GM21723 (cell line): ENCODE data around the gene USP13.
"Not testable (repeated sequence)": the region's sequence is repeated elsewhere in the genome, so short reads cannot be mapped to it uniquely, and the experiment has no call there.

Source experiments
- ATAC-seq: cut with Tn5 transposase; IDR thresholded peaks from one replicate; pipeline ENCODE4 v1.9.1; 2021; ENCODE audit warnings: mild to moderate bottlenecking, moderate library complexity; ENCODE audit not compliant: unreplicated experiment

Gene USP13

GRCh38 chr3:179733797-179734196 lies 81.0 kb downstream of the USP13 start:
- ATAC-seq = no peak

- ATAC-seq = no peak
These were observed 81.8 kb downstream of the USP13 start for GRCh38 chr3:179734497-179735281.

- no peak for ATAC-seq
These were observed 82.5 kb downstream of the USP13 start for GRCh38 chr3:179735321-179735720.

- no peak for ATAC-seq
These were observed 86.2 kb downstream of the USP13 start for GRCh38 chr3:179738998-179739397.

- ATAC-seq = no peak
These were observed 87.2 kb downstream of the USP13 start for GRCh38 chr3:179739816-179740594.

- ATAC-seq = no peak
These were observed 91.1 kb downstream of the USP13 start for GRCh38 chr3:179743913-179744312.

GRCh38 chr3:179744667-179745066 lies 91.8 kb downstream of the USP13 start:
- ATAC-seq = no peak

GRCh38 chr3:179745079-179745478 lies 92.2 kb downstream of the USP13 start:
- no peak for ATAC-seq

GRCh38 chr3:179745716-179746115 lies 92.9 kb downstream of the USP13 start:
- ATAC-seq = no peak

GRCh38 chr3:179750720-179751328 lies 98.0 kb downstream of the USP13 start:
- ATAC-seq = peak; percentile 81

GRCh38 chr3:179760944-179761343 lies 108.1 kb downstream of the USP13 start:
- no peak for ATAC-seq

GRCh38 chr3:179765396-179765795 lies 112.6 kb downstream of the USP13 start:
- no peak for ATAC-seq

GRCh38 chr3:179766416-179767133 lies 113.7 kb downstream of the USP13 start:
- ATAC-seq = no peak

- no peak for ATAC-seq
These were observed 115.2 kb downstream of the USP13 start for GRCh38 chr3:179768080-179768479.

GRCh38 chr3:179769411-179770247 lies 116.8 kb downstream of the USP13 start:
- ATAC-seq = no peak

GRCh38 chr3:179771797-179772196 lies 119.0 kb downstream of the USP13 start:
- ATAC-seq = no peak

GRCh38 chr3:179772297-179772696 lies 119.5 kb downstream of the USP13 start:
- no peak for ATAC-seq

- no peak for ATAC-seq
These were observed 122.7 kb downstream of the USP13 start for GRCh38 chr3:179775416-179776122.

GRCh38 chr3:179782841-179783240 lies 130.0 kb downstream of the USP13 start:
- ATAC-seq = not testable (repeated sequence)

GRCh38 chr3:179788996-179789395 lies 136.2 kb downstream of the USP13 start:
- ATAC-seq = no peak
